Activated gamma-delta T cell treated with Interleukin-2 at 50 U/mL for 16 hours (primary cell): ENCODE data around the gene GPT2.
"Not testable (repeated sequence)": the region's sequence is repeated elsewhere in the genome, so short reads cannot be mapped to it uniquely, and the experiment has no call there.

Source experiments
- DNase-seq: peaks from one replicate; pipeline ENCODE4 v3.0.0-alpha.2; 2020

The GPT2 gene

DNA sequence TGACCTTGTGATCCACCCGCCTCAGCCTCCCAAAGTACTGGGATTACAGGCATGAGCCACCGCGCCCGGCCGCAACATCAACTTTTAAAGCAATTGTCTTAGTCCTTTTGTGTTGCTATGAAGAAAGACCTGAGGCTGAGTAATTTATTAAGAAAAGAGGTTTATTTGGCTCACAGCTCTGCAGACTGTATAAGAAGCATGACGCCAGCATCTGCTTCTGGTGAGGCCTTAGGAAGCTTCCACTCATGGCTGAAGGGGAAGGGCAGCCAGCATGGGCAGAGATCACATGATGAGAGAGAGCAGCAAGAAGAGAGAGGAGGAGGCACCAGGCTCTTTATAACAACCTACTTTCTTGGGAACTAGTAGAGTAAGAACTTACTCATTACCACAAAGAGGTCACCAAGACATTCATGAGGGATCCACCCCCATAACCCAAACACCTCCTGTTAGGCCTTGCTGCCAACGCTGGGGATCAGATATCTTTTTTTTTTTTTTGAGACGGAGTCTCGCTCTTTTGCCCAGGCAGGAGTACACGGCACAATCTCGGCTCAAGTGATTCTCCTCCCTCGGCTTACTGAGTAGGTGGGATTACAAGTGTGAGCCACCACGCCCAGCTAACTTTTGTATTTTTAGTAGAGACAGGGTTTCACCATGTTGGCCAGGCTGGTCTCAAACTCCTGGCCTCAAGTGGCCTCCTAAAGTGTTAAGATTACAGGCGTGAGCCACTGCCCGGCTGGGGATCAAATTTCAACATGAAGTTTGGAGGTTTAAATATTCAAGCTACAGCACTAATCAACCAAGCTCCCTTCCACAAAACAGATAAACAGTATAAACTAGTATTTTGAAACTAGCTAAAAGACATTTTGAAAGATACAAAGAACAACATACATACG, 21.4 kb upstream of the GPT2 start:
- DNase-seq = no peak

DNA sequence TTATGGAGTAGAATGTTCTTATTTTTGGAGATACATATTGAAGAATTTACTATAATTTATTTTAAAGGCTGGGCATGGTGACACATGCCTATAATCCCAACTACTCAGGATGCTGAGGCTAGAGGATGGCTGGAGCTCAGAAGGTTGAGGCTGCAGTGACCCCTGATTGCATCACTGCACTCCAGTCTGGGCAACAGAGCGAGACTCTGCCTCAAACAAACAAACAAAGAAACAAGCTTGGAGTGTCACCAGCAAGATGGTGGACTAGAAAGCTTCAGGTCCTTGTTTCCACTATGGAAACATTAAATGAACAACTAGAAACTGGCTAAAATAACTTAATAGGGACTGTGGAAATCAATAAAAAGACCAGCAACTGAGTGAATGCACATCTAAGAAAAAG, 17.9 kb upstream of the GPT2 start:
- no peak for DNase-seq

DNA sequence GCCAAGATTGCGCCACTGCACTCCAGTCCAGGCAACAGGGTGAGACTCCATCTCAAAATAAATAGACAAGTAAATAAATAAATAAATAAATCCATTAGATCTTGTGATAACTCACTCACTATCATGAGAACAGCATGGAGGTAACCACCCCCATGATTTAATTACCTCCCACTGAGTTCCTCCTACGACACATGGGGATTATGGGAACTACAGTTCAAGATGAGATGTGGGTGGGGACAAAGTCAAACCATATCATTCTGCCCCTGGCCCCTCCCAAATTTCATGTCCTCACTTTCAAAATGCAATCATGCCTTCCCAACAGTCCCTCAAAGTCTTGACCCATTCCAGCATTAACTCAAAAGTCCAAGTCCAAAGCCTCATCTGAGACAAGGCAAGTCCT, 16.7 kb upstream of the GPT2 start:
- not testable (repeated sequence) for DNase-seq

- not testable (repeated sequence) for DNase-seq
Observed at GRCh38 chr16:46868891-46869290, 15.3 kb upstream of the GPT2 start.

DNA sequence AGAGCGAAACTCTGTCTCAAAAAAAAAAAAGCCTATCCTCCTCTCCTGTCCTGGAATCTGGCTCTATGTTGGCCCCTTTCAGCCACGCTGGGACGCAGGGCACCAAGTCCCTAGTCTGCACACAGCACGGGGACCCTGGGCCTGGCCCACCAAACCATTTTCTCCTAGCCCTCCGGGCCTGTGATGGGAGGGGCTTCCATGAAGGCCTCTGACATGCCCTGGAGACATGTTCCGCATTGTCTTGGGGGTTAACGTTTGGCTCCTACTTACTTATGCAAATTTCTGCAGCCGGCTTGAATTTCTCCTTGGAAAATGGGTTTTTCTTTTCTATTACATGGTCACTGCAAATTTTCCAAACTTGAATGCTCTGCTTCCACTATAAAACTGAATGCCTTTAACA, 12.6 kb upstream of the GPT2 start:
- no peak for DNase-seq

- DNase-seq = no peak
Observed at GRCh38 chr16:46873201-46873600, 11.0 kb upstream of the GPT2 start.

- no peak for DNase-seq
Observed at GRCh38 chr16:46875243-46875642, 8.9 kb upstream of the GPT2 start.

DNA sequence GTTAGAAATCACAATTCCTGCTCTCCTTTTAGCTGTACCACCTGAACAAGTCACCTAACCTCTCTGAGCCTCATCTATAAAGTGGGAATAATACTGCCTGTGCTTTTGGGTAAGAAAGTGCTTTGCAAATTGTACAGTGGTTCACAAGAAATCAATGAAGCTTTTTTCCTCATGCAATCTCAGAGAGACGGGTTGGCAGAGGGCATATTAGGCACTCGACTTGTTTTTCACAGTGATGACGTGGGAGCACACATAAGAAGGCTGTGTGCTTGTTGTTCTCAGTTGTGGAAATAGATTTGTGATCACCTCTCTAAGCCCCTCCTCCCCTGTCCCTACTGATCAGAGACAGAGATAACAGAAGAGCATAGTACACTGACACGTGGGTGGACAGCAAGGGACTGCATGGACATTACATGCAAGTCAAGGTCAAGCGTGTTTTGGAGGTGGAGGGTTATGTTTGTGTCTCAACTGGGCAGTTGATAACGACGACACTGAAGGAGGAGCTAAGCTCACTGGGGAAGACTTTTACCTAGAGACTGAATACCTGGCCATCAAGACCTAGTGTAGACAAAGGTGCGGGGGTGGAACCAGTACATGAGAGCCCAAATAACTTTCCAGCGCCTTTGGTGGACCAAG, 1.7 kb upstream of the GPT2 start:
- DNase-seq = no peak

DNA sequence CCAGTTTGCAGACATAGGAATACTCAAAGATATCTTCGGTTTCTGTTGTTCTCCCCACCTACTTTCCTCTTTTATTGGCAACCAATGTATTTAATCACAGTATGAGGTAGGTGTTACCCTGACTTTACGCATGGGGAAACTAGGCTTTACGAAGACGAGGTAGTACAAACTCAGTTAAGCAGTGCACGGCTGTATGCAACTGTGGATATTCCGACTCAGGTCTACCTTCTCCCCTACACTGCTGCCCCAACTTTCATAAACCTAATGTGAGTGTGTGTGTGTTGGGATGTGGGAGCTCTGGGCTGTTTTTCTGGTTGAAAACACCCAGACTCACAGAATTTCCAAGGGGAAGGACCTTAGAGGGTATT, 1.2 kb upstream of the GPT2 start:
- DNase-seq = no peak

DNA sequence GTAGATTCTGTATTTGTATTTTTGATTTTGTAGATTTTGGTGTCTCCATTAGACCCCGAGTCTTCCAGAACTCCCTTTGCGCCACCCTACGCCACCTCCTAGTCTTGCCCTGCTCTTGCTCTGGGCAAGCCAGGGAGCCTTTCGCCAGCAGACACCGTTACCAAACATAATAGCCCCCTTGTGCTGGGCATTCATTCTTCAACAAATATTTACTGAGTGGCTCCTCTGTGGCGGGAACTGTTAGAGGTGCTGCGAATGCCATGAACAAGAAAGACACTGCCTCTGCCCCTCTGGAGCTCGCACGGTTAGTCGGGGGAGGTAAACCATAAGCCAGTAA, 841 bp upstream of the GPT2 start:
- no peak for DNase-seq

DNA sequence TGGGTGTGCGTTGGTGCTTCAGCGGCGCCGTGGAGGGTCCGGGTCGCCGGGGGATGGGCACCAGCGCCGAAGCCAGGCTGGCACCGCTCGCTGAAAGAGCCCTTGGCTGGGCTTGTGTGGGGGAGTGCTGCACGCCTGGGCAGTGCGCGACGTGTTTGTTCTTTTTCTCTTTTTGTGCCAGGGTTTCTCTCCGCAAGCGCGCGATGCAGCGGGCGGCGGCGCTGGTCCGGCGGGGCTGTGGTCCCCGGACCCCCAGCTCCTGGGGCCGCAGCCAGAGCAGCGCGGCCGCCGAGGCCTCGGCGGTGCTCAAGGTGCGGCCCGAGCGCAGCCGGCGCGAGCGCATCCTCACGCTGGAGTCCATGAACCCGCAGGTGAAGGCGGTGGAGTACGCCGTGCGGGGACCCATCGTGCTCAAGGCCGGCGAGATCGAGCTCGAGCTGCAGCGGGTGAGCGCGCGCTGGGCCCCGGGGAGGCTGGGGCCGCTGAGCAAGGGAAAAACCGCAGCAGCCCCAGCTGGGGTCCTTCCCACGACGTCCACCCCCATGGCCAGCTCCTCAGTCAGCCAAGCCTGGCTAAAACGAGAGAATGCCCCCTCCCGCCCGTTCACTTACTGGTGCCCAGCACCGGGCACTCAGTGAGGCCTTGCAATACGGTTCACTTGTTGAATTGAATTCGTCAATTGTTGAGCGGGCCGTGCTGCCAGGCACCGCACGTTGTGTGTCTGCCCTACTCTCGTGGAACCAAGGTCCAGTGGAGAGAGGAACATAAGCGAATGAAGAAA, 541 bp downstream of the GPT2 start:
- DNase-seq = no peak

- DNase-seq = no peak
Observed at GRCh38 chr16:46885960-46886763, 2.0 kb downstream of the GPT2 start.

- DNase-seq = no peak
Observed at GRCh38 chr16:46886764-46887523, 2.8 kb downstream of the GPT2 start.

GRCh38 chr16:46887524-46887854, 3.3 kb downstream of the GPT2 start:
- no peak for DNase-seq

DNA sequence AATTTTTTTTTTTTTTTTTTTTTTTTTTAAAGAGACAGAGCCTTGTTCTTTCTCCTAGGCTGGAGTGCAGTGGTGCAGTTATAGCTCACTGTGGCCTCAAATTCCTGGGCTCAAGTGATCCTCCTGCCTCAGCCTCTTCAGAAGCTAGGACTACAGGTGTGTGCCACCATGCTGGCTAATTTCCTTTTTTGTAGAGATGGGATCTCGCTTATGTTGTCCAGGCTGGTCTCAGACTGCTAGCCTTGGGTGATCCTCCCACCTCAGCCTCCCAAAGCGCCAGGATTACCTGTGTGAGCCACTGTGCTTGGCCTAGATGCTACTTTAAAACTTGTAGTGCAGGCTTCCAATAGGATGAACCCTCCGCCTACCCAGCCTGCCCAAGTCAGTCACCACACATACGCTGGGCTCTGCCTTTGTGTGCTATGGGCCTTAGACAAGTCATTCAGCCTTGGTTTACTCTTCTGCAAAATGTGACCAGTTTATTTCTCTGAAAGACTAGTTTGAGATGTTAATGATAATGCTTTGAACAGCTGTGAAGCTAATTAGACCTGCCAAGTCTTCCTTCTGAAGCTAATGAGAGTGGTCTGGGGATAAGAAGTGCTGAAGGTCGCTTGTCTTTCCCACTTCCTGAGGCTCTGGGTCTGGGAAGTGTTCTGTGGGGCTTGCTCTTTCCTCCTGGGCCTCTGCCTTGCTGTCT, 5.2 kb downstream of the GPT2 start:
- DNase-seq = no peak

GRCh38 chr16:46889942-46890300, 5.8 kb downstream of the GPT2 start:
- DNase-seq = no peak

DNA sequence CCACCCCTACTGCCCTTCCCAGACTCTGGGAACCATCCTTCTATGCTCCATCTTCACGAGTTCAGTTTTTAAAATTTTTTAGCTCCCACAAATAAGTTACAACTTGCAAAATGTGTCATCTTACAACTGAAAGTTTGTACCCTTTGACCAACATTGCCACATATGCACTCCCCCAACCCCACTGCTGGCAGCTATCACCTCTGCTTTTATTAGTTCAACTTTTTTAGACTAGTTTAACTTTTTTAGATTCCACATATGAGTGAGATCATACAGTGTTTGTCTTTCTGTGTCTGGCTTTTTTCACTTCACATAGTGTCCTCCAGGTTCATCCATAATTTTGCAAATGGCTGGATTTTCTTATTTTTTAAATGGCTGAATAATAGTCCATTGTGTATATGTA, 7.7 kb downstream of the GPT2 start:
- DNase-seq = no peak

GRCh38 chr16:46894036-46894672, 10.0 kb downstream of the GPT2 start:
- DNase-seq = no peak

DNA sequence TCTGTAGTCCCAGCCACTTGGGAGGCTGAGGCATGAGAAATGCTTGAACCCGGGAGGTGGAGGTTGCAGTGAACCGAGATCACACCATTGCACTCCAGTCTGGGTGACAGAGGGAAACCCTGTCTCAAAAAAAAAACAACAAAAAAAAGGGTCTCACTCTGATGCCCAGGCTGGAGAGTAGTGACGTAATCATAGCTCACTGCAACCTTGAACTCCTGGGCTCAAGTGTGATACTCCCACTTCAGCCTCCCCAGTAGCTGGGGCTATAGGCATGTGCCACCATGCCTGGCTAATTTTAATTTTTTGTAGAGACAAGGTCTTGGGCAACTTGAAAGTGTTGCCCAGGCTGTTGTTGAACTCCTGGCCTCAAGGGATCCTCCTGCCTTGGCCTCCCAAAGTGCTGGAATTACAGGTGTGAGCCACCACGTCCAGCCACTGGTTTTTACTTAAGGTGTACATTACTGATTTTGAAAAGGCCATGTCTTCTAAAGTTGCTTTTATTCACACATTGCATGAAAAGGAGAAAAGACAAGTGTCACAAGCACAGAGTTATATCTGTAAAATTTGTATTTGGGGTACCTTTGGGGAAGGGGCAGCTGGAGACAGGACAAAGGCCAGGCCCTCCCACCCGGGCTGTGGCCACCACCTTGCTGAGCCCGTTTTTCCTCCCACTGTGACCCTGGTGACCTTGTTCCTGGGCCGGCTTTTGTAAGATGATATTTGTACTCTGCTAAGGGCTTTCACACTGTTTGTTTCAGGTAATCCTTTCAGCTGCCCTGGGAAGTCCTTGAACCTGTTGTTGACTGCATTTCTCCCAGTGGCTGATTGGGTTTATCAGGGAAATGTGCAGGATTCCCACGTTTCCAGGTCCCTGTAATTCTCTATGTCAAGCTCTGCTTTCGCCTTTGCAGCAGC, 11.5 kb downstream of the GPT2 start:
- DNase-seq = no peak

GRCh38 chr16:46896314-46896968, 12.3 kb downstream of the GPT2 start:
- DNase-seq = no peak
